HTERT RPE-1 (cell line): ENCODE data around the gene RAB3IP.

Source experiments
- in situ Hi-C: fragments of 300-500 bp; cut with MboI; formaldehyde crosslinking; loops from 4 replicates; pipeline ENCODE4 v1.14.3; 2020; ENCODE audit warnings: low sequenced_read_pairs

RAB3IP gene, protein sequence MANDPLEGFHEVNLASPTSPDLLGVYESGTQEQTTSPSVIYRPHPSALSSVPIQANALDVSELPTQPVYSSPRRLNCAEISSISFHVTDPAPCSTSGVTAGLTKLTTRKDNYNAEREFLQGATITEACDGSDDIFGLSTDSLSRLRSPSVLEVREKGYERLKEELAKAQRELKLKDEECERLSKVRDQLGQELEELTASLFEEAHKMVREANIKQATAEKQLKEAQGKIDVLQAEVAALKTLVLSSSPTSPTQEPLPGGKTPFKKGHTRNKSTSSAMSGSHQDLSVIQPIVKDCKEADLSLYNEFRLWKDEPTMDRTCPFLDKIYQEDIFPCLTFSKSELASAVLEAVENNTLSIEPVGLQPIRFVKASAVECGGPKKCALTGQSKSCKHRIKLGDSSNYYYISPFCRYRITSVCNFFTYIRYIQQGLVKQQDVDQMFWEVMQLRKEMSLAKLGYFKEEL

DNA sequence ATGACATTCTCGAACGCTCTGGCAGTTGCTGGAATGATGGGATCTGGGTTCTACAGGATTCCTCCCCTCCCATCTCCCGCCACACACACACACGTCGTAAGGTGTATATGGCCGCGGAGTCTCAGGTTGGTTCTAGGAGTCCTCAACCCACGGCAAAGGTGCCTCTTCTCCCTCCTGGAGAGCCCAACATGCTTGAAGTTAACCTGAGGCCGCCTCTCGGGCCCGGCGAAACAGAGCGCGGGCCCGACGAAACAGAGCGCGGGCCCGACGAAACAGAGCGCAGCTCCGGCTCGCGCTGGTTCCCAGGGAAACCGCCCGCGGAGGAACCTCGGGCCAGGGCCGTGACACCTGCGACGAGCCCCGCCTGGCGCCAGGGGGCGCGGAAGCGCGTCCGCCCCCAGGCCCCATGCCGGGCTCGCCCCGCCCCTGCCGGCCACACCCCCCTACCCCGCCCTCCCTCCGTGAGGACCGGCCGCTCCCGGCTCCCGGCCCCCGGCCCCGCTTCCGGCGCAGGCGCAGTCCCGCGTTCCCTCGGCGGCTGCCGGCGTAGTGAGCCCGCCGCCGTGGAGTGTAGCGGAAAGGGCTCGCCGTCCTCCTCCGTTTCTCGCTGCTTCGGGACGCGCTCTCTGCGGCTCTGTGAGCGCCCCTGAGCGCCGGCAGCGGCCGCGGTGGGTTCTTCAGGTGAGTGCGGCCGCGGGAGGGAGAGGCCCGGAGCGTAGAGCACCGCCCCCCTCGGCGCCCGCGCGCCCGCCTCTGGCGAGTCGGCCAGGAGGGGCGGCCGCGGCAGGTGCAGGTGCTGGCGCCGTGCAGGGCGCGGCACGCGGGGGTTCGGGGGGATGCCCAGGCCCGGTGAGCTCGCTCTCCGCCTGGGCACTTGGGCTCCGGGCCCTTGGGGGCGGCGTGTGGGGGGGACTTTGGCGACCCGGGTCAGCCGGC lies at the start of gene RAB3IP:
Gene RAB3IP, plus strand, starts transcription at position 510 of the 936 bp plus-strand sequence. CDS start 16,549 bp downstream, outside the sequence.
- in situ Hi-C loops = no loop called here

DNA sequence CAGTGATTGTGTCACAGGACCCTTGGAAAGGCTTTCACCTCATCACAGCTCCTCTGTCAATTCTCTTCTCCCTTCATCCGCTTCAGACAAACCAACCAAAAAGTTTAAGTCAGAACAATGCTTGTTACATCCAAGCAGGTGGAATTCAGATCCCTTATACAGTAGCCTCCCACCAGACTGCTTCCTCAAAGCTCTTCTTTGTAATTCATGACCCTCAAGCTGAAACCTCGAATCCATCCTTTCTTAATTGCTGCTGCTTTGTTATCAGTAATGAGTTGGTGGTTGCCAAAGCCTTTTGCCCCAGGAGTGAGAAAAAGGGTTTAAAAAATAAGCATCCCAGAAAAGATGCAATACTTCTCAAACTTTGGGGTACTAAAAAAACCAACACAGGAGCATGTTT lies 49.0 kb upstream of the RAB3IP start:
- in situ Hi-C loops = no loop called here

DNA sequence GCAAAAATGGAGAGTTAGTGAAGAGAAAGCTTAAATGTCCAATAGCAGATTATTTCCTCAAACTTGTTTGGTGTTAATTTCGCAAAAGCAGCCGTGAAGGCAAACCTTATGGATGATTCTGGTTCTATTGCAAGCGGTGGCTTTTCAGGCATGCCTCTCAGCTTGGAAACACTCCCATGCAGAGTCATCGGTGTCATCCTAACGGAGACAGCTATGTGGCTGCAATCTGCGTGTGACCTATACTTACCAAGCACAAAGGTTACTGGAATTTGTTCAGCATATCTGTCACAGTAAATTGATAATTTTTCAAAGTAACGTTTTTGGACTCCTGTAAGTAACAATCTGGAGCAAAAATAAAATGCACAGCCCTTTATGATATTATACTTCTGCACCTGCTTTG lies 44.5 kb upstream of the RAB3IP start:
- in situ Hi-C loops = no loop called here

DNA sequence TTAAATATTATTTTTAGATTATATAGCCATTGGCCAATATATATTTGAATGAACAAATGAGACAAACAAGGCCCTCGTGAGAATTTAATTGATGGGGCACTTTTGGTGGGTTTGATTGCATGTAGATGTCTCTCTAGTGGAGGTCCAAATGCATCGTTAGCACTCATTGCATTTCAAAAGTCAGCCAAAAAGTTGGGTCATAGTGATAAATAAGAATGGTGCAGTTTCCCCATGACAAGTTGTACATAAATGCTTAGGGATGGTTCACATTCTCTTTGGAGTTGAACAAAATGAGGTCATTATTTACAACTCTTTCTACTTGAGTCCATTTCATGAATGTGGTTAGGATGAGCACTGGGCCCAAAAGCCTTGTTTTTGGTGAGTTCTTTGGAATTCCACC lies 40.6 kb upstream of the RAB3IP start:
- in situ Hi-C loops = no loop called here

DNA sequence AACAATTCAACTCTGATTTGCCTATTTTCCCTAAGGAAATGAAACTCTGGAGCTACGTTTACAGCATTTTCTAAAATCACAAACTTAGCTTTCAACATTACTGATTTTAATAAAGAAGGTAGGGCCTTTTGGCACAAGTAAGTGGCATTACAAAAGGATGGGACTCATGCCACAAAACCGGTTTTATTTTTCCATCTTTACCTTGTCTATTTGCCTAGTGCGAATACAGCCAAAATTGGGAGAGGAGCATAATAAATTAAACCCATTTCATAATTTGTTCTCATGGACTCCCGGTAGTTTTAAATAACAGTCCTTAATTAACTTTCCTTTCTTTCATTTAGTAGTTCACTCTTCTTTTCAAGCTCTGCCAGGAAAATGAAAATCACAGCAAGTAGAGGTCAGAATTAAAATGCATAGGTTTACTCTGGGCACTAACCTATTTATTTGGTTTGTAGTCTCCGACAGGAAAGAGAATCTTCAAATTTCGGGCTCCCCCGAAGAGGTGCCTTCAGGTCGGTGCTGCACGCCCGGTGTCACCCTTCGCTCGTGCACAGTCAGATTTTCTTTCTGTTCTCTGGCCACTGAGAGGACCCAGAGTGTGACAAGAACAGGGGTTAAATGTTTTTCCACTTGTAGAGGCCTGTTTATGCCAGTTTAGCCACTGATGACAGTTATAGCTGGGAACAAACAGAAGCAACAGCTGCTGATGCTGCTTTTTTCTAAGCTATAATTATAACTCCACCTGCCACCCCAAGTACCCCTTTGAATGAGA lies 39.7 kb upstream of the RAB3IP start, which contains the start of gene BEST3:
Gene BEST3, minus strand, starts transcription at position 535 of the 772 bp plus-strand sequence. CDS start 1,505 bp downstream, outside the sequence.
- in situ Hi-C loops = no loop called here

DNA sequence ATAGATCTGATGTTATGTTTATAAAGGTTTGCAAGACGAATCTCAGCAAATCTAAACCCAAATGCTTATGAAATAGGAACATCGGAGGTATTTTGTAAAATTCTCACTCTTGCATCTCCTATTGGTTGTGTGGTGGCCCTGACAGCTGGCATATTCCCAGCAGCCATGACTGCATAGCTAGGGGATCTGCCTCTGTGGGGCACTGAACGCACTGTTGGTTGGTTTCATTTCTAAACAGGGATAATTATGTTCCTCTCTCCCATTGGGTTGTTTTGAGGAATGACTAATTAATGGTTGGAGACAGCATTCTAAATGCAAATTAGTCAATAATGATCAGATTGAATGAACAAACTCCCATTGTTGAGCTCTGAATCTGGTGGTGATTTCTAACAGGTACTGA lies 36.8 kb upstream of the RAB3IP start:
- in situ Hi-C loops = no loop called here

DNA sequence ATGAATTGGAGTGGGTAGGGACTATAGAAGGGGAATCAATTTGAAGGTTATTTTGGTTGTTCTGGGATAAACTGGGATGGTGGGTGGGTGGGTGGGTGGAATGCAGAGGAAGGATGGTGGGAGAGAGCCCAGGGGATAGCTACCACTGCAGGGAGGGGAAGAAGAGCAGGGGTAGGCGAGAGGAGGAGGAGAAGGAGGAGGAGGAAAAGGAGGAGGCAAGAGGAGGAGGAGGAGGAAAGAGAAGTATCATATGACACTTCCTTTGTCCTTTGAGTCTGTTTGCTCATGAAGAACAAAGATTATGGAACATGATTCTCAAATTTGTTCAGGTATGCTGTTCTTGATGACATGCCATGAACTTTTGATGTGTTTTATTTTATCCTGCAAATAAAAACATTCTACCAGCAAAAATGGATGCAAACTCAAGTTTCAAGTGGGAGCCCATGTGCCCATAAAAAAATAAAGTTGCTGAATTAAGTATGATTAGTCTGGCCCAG lies 35.5 kb upstream of the RAB3IP start:
- in situ Hi-C loops = no loop called here

DNA sequence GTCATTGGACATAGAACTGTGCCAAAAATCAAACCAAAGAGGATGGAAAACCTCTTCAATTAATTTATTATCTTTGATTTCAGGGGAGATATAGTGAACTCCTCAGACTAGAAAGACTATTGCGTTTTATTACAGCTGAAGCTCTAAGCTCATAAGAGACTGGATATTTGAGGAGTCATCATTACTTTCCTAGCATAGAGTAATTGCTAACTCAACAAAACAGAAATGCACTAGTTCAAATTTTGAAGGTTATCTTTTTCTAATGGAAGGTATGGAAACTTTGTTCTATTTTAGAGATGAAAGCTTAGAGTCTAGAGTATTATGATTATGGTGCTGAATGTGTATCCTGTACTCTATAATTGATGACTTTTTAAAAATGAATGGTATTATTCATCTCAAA lies 34.3 kb upstream of the RAB3IP start:
- in situ Hi-C loops = no loop called here

DNA sequence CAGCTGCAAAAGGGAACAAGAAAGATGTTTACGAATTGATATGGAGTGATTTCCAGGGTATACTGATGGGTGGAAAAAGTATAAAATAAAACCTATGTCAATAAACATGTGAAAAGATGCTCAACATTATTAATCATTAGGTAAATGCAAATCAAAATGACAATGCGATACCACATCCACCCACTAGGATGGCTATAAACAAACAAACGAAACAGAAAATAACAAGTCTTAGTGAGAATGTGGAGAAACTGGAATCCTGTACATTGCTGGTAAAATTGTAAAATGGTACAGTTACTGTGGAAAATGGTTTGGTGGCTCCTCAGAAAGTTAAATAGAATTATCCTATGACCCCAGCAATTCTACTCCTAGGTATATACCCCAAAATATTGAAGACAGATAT lies 30.0 kb upstream of the RAB3IP start:
- in situ Hi-C loops = no loop called here

DNA sequence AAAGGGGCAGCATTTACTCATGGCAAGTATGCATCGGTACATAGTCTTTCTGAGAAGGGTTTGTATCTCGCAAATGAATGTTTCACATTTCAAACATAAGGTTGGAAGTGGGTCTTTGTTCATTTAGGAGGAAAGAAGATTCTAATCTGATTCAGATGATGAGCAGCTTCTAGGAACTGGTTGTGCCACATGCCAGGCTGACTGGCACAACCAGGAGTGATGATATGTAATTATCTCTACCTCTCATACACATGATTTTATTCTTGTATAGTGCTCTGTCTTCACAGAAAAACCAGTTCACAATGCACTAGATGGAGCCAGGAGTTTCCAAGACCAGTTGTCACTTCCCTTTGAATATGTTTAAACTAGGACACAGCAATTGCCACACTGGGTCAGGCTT lies 25.8 kb upstream of the RAB3IP start:
- in situ Hi-C loops = no loop called here

DNA sequence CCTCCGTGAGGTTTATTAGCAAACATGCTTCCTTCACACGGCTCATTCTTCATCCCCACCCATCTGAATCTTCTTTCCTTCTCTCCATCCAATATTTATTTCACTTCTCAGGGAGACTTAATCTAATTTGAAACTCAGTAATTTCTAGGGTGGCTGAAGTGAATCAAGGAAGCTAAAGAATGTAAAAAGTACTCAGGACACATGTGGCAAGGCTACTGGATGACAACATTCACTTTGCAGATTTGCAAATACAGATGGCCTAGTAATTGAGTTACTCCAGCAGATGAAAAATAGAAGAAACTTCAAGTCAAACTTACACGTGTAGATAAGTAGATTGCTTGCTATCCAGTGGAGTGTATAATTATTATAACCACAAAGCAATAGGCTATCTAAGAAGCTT lies 24.1 kb upstream of the RAB3IP start:
- in situ Hi-C loops = no loop called here

DNA sequence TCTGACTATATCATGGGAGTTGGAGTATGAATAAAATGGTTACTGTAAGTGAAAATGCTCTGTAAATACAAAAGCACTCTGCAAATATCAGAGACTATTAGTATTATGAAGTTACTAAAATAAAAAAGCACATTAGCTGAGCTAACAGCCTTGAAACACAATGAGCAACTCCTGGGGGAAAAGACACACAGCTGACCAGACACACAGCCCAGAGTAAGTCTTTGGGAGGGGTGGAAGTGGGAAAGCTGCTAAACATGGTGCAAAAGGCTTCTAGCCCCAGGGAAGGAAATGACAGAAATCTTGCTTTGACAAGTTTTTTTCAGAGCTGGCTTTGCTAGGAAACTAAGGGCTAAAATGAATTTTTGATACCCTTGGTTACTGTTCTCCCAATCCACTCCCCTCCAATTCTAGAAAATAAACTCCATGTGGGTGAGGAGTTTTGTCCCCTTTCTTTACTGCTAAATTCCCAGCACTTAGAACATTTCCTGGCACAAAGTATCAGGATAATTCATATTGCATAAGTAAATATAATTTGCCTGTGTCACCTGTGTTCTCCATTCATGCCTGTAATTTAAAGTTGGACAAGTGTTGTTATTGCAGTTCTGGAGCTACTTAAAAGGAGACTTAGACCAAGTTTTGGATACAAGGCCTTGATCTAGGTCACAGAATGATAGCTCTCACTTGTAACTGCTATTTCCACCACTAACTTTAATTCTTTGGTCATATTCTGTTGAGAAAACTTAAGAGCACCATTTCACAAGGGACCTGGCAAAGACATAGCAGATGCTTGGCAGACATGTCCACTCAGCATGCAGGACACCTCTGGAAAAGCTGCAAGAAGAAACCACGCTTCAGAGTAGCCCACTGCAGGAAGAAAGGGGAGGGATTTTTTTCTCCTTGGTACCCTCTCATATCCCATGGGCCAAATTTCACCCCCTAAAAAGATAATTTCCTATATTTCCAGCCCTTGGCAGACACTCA lies 19.0 kb upstream of the RAB3IP start:
- in situ Hi-C loops = no loop called here

DNA sequence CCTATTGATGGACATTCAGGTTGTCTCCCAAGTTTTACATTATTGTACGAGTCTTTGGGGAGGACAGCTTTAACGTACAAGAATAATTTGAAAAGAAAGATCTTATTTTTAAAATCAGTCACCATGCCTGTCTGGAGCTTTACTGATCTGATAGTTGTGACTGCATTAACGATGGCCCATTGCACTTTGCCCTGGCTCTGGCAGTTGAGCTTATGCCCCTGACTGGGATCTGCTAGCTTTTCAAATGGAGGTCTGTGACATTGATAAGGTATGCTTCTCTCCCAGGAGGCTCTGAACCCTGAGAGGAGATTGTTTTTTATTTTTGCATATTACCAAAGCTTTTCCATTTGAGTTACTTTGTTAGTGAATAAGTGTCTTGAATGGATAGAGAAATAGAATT lies 17.9 kb upstream of the RAB3IP start:
- in situ Hi-C loops = no loop called here

DNA sequence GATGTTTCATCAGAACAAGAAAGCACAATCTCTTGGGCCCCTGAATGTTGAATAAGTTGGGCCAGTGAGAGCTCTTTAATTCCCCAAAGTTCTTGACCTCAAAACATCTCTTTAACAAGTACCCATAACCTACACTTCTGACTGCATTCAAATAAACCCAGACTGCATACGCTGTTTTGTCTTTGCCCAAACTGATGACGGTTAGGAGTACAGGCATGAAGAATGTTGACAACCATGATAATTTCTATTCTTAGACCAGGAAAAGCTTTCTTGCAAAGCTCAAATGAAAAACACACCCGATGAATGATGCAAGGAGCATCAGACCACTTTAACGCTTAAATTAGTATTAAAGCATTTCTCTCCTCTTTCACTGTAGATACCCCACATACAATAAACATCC lies 11.7 kb upstream of the RAB3IP start:
- in situ Hi-C loops = no loop called here

DNA sequence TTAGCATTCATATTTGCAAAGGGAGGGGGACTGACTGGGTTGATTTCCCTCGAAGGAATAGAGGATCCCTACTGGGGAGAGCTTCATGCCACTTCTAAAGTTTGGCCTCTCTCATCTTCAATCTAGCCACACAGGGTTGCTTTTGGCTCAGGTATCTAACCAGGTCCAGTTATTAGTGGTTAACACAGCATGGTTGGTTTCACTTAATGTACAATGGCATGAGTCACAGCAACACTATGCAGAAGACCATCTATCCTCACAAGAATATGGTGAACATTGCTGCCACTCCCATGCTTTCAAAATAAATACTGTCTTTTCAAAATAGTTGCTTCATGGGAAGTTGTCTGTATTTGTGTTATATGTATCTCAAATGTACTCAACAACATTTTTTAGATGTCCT lies 6.6 kb upstream of the RAB3IP start:
- in situ Hi-C loops = no loop called here

DNA sequence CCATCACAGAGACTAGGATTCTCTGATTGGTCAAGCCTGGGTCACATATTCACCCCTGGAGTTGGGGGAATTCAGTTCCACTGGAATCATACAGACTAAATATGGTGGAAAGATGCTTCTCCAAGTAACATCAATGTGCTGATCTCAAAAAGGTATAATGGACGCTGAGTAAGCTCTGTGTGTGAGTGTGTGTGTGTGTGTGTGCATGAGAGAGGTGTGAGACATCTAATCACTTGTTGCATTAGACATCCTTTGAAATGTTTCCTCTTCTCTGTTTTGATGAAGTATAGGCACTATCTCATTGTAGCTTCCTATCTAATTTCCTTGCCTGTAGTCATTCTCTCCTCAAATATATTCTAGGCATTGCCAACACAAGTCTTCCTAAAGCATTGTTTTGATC lies 5.0 kb upstream of the RAB3IP start:
- in situ Hi-C loops = no loop called here

DNA sequence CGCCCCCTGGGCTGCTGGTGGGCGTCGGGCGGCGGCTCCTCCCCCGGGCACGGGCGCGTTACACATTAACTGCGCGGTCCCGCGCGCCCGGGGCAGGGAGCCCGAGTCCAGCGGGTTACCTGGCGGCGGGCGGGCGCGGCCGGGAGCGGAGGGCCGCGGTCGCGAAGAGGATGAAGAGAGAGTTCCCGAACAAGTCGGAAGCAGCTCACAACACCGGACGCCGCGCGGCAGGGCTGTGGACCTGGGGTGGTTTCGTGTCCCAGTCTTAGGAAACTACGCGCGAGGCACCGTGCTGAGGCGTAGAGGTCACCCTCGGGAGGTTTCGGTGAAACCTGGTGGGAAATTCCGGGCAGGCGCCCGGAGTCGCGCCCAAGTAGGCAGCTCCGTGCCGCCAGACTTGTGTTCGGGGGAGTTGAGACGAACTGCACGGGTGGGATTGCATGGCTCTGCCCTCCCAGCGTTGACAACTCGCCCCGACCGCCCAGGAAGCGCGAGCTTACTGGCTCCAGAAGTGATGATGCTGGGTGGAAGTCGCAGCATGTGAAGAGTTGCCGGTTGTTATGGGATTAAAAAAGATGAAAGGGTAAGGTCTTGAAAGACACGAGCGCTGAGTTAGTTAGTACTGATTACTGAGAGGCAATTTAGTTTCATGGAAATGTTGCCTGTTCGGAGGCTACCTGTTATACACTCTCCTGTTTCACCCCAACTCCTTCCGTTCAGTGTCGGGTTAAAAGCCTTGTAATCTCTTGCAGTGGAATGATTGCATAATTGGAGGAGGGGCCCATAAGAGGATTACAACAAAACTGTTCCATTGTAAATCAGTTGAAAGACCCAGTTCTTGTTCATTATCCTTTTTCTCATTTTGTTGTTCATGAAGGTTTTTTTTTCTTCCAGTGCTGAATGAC lies 879 bp downstream of the RAB3IP start:
- in situ Hi-C loops = no loop called here

DNA sequence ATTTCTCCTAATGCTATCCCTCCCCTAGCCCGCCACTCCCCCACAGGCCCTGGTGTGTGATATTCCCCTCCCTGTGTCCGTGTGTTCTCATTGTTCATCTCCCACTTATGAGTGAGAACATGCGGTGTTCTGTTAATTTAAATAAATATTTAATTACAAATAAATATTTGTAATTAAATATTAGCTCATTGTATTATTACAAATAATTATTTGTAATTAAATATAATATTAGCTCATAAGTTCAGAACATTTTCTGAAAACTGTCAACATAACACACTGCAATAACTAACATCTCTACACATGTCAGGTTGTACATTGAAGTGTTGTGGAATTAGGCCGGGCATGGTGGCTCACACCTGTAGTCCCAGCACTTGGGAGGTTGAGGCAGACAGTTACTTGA lies 5.4 kb downstream of the RAB3IP start:
- in situ Hi-C loops = no loop called here

DNA sequence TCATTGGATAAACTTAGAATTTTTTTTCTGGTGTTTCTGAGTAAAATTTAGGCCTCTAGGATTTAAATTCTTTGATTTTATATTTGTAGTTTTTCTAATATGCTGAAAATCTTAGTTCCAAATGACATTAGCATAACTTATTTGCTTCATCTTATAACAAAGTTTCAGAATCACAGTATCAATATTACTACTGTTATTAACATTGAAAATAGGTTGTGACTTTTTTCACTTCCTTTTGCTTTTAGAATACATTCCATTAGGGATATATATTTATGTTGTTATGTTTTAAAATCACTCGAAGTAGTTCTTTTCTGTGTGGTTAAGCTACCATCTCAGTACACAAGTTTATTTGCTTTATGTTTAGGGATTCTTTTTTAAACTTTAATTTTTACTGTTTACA lies 12.8 kb downstream of the RAB3IP start:
- in situ Hi-C loops = no loop called here
